ENCODE data around the gene LHFPL6.
"Not testable (repeated sequence)": the region's sequence is repeated elsewhere in the genome, so short reads cannot be mapped to it uniquely, and the experiment has no call there.

- TF ChIP-seq POLR2AphosphoS5, POLR2A (IDR thresholded peaks at IDR 0.05): not testable (repeated sequence)
These were observed 264.9 kb downstream of the LHFPL6 start for GRCh38 chr13:39338114-39338513.
